K562 (cell line): Measurements from ENCODE around the gene ZCCHC9. TPM values are rescaled to one million over a fixed set of nuclear protein-coding genes. Genes with fewer than 3 reads are reported as not detected.

Source experiments
- BCOR ChIP-seq: fragments of 450-650 bp; IDR thresholded peaks from 2 replicates; pipeline ENCODE4 v1.6.1; 2016
- COPS2 ChIP-seq: fragments of 450-650 bp; conservative IDR thresholded peaks from 2 replicates; pipeline ENCODE4 v1.6.1; 2016; ENCODE audit warnings: mild to moderate bottlenecking, moderate library complexity
- GATAD2A ChIP-seq: fragments of 450-650 bp; IDR thresholded peaks from 2 replicates; pipeline ENCODE4 v1.6.1; 2017
- HOXB6 ChIP-seq: fragments of 250-450 bp; sonication (Bioruptor Pico); IDR thresholded peaks from 2 replicates; pipeline ENCODE4 v1.5.1; 2022; ENCODE audit warnings: mild to moderate bottlenecking, borderline replicate concordance
- ILF3 ChIP-seq: fragments of 450-650 bp; IDR thresholded peaks from 2 replicates; pipeline ENCODE4 v1.6.1; 2018; ENCODE audit warnings: antibody characterized with exemption, mild to moderate bottlenecking, moderate library complexity, borderline replicate concordance
- KAT8 ChIP-seq: fragments of 450-650 bp; IDR thresholded peaks from 2 replicates; pipeline ENCODE4 v1.6.1; 2016; ENCODE audit warnings: low read depth, mild to moderate bottlenecking
- LARP7 ChIP-seq: fragments of 450-650 bp; IDR thresholded peaks from 2 replicates; pipeline ENCODE4 v1.6.1; 2016
- MEIS2 ChIP-seq: fragments of 450-650 bp; IDR thresholded peaks from 2 replicates; pipeline ENCODE4 v1.6.1; 2014; ENCODE audit warnings: mild to moderate bottlenecking; ENCODE audit not compliant: partially characterized antibody
- MYNN ChIP-seq, 2 experiments: sonication (generic); formaldehyde crosslinking in 1 of 2; IDR thresholded peaks; 2 replicates each; pipeline versions ENCODE4 v1.5.0 to v1.6.1; 2016 to 2020; ENCODE audit warnings: antibody characterized with exemption in 1 of 2, missing genetic modification reagents in 1 of 2
- NCOA2 ChIP-seq, 2 experiments: fragments of 450-650 bp; IDR thresholded peaks; 2 replicates each; pipeline ENCODE4 v1.6.1; 2018; ENCODE audit warnings: mild to moderate bottlenecking in 2 of 2, moderate library complexity in 1 of 2; ENCODE audit not compliant: partially characterized antibody in 2 of 2
- NEUROD1 ChIP-seq: fragments of 150-350 bp; IDR thresholded peaks from 2 replicates; pipeline ENCODE4 v1.6.1; 2014; ENCODE audit warnings: borderline replicate concordance, low read length, low read depth; ENCODE audit not compliant: partially characterized antibody
- NR2C1 ChIP-seq, 2 experiments: fragments of 450-650 bp; IDR thresholded peaks; 2 replicates each; pipeline ENCODE4 v1.6.1; 2017; ENCODE audit warnings: mild to moderate bottlenecking in 2 of 2, antibody characterized with exemption in 1 of 2, inconsistent platforms in 1 of 2, missing compliant biosample characterization in 1 of 2, missing genetic modification characterization in 1 of 2
- RBBP5 ChIP-seq: fragments of 200-600 bp; sonication (generic); IDR thresholded peaks from 2 replicates; pipeline ENCODE4 v1.6.1; 2012; ENCODE audit warnings: borderline replicate concordance, mild to moderate bottlenecking, low read length, control low read depth, inconsistent platforms; ENCODE audit not compliant: insufficient read depth, poor library complexity, severe bottlenecking
- RBM14 ChIP-seq: fragments of 200-400 bp; formaldehyde crosslinking; IDR thresholded peaks from 2 replicates; pipeline ENCODE4 v1.6.1; 2018; ENCODE audit warnings: low read depth, mild to moderate bottlenecking, low read length, moderate library complexity, borderline replicate concordance; ENCODE audit not compliant: insufficient read depth
- RBM17 ChIP-seq: fragments of 200-400 bp; formaldehyde crosslinking; IDR thresholded peaks from 2 replicates; pipeline ENCODE4 v1.6.1; 2017; ENCODE audit warnings: low read depth, mild to moderate bottlenecking, low read length, borderline replicate concordance
- SMARCC2 ChIP-seq: fragments of 450-650 bp; IDR thresholded peaks from 2 replicates; pipeline ENCODE4 v1.6.1; 2017; ENCODE audit warnings: antibody characterized with exemption, moderate library complexity, mild to moderate bottlenecking, low read depth
- ZNF143 ChIP-seq: sonication (generic); formaldehyde crosslinking; IDR thresholded peaks from 2 replicates; pipeline ENCODE4 v1.9.0; 2022; ENCODE audit warnings: mild to moderate bottlenecking, missing genetic modification reagents
- polyA plus RNA-seq, 8 experiments: library from polyadenylated mRNA; depleted of rRNA in 4 of 8; stranded (reverse) in 5 of 8; unstranded in 3 of 8; fragments of >200 nt; fragmentation: Nextera tagmentation in 2 of 8; fragmentation: Illumina TruSeq in 1 of 8; extraction: Ambion mirVana in 2 of 8; extraction: Trizol in 1 of 8; gene quantifications; 2 replicates each; pipeline versions ENCODE4 v1.2.1 to v1.2.3, GENCODE V29; 2011 to 2014; ENCODE audit warnings: inconsistent platforms in 1 of 8, missing spikeins in 1 of 8
- total RNA-seq, 7 experiments: library from RNA; depleted of rRNA in 6 of 7; stranded (reverse); fragments of >200 nt in 6 of 7; fragmentation: Illumina TruSeq in 2 of 7; extraction: Trizol in 2 of 7; gene quantifications; 2 replicates each; pipeline versions ENCODE4 v1.2.1 to v1.2.3, GENCODE V29; 2011 to 2021; ENCODE audit warnings: low replicate concordance in 1 of 7
- TF ChIP-seq, protein P1 (sequence below): sonication (generic); formaldehyde crosslinking; IDR thresholded peaks from 2 replicates; pipeline ENCODE4 v1.8.0; 2022; ENCODE audit warnings: mild to moderate bottlenecking, missing genetic modification reagents
- TF ChIP-seq, protein P2 (sequence below), 2 experiments: IDR thresholded peaks in 1 of 2; conservative IDR thresholded peaks in 1 of 2; 2 replicates each; pipeline ENCODE4 v1.6.1; 2016; ENCODE audit warnings: low read depth in 2 of 2, mild to moderate bottlenecking in 1 of 2, missing compliant biosample characterization in 1 of 2, missing genetic modification characterization in 1 of 2, moderate library complexity in 1 of 2
- TF ChIP-seq, protein P3 (sequence below), 2 experiments: fragments of 450-650 bp in 1 of 2; sonication (generic) in 1 of 2; formaldehyde crosslinking in 1 of 2; IDR thresholded peaks in 1 of 2; conservative IDR thresholded peaks in 1 of 2; 2 replicates each; pipeline versions ENCODE4 v1.6.1 to v1.8.1; 2016 to 2023; ENCODE audit warnings: mild to moderate bottlenecking in 2 of 2, moderate library complexity in 2 of 2, inconsistent platforms in 1 of 2, missing genetic modification reagents in 1 of 2
- TF ChIP-seq, protein P4 (sequence below): fragments of 450-650 bp; formaldehyde crosslinking; IDR thresholded peaks from 2 replicates; pipeline ENCODE4 v1.4.0; 2022; ENCODE audit warnings: mild to moderate bottlenecking, moderate library complexity

ZCCHC9 gene
- total and polyA plus RNA-seq, 9 of the 15 experiments (the other 6 are each of a cell fraction or from before 2014, with no cell fraction given): 40.3 to 95.3 (median 59.9) TPM

DNA sequence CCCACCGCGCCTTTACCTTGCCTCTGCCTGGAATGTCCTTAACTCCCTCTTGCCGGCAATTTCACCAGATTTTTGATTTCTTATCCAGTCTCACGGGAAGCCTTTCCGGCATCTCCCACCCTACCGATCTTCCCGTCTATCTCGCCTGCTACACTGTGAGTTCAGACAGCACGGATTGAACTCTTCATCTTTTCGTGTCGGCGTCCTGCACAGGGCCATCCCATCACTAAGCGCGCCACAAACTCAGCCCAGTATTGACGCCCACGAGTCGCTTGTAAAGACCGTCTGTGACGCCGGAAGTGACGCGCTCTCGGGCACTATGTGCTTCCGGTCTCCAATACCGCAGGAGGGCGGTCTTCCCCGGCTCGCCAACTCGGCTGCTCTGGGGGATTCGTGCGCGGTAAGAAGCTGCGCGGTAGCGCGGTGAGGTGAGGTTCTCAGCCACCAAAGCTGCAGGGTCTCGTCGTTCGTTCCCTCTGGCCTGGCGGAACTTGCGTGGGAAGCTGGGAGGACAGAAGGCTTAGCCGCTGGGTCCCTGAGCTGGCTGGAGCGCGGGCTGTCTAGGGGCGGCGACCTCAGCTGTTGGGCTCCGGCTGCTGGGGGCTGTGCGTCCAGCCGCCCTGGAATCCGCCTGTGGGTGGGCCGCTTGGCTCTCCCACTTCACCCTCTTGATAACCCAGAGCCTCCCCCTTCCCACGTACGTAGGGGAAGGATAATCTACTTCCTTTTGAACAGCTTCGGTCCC, at the start of gene ZCCHC9 (continued):
- TF ChIP-seq ZNF143 (CRISPR knock-in tag) (no peak), HOXB6 (CRISPR knock-in tag) (no peak), BCOR (no peak), ILF3 (no peak), LARP7 (no peak), COPS2 (no peak), MEIS2 (no peak), NEUROD1 (peak; percentile 49), NR2C1 (IDR thresholded peaks at IDR 0.05) (peak; percentile 94), NR2C1 (tag; IDR thresholded peaks at IDR 0.05) (peak; percentile 95), RBBP5 (peak; percentile 90), RBM17 (no peak), KAT8 (no peak), SMARCC2 (no peak), RBM14 (no peak), GATAD2A (no peak), MYNN (IDR thresholded peaks at IDR 0.05) (peak; percentile 46; the same call in 1 of the 2 replicates), MYNN (CRISPR knock-in tag; IDR thresholded peaks at IDR 0.05) (no peak), NCOA2 (IDR thresholded peaks at IDR 0.05; ENCODE audit: partially characterized antibody in 2 of 2) (no peak)
- TF ChIP-seq, protein P1, sequence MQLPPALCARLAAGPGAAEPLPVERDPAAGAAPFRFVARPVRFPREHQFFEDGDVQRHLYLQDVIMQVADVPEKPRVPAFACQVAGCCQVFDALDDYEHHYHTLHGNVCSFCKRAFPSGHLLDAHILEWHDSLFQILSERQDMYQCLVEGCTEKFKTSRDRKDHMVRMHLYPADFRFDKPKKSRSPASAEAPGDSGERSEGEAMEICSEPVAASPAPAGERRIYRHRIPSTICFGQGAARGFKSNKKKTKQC (CRISPR knock-in tag): peak; percentile 29; the same call in 1 of the 2 replicates
- TF ChIP-seq, protein P2, sequence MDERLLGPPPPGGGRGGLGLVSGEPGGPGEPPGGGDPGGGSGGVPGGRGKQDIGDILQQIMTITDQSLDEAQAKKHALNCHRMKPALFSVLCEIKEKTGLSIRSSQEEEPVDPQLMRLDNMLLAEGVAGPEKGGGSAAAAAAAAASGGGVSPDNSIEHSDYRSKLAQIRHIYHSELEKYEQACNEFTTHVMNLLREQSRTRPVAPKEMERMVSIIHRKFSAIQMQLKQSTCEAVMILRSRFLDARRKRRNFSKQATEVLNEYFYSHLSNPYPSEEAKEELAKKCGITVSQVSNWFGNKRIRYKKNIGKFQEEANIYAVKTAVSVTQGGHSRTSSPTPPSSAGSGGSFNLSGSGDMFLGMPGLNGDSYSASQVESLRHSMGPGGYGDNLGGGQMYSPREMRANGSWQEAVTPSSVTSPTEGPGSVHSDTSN (CRISPR knock-in tag; IDR thresholded peaks at IDR 0.05; ENCODE audit: low read depth): no peak
- TF ChIP-seq, protein P2 (tag; conservative IDR thresholded peaks at IDR 0.05; ENCODE audit: low read depth): no peak
- TF ChIP-seq, protein P3, sequence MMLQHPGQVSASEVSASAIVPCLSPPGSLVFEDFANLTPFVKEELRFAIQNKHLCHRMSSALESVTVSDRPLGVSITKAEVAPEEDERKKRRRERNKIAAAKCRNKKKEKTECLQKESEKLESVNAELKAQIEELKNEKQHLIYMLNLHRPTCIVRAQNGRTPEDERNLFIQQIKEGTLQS (IDR thresholded peaks at IDR 0.05): no peak
- TF ChIP-seq, protein P3 (CRISPR knock-in tag; conservative IDR thresholded peaks at IDR 0.05): 0 out of 2 replicates have a peak, but pooled peaks have one; percentile 36
- TF ChIP-seq, protein P4, sequence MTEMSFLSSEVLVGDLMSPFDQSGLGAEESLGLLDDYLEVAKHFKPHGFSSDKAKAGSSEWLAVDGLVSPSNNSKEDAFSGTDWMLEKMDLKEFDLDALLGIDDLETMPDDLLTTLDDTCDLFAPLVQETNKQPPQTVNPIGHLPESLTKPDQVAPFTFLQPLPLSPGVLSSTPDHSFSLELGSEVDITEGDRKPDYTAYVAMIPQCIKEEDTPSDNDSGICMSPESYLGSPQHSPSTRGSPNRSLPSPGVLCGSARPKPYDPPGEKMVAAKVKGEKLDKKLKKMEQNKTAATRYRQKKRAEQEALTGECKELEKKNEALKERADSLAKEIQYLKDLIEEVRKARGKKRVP (CRISPR knock-in tag): no peak
